Fibroblast of skin of back (primary cell): ENCODE measurements around the gene NCAM2.

Experiments
- DNase-seq: peaks from one replicate; pipeline ENCODE4 v3.0.0-alpha.2; 2013

The NCAM2 gene

DNA sequence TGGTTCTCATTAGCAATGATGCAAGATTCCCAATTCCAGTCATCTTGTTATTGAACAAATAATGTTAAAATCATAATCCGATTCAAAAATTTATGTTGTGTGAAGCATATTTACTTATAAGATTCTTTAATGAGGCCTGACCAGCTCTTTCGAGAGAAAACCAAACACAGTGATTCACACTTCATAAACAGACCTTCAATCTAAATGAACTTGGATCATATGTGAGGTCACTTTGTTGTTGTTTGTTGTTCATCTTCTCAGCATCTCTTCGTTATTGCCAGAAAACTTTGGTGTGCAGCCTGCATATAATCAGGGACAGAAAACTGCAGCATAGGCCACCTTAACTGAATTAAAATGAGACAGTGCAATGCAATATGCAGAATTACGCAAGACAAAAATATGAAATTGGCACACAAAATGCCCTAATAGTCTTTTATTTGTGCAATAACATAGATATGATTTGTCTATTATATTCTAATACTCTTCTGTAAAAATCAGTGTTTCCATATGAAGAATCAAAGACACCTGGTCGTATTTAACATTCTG lies 30.1 kb downstream of the NCAM2 start:
- no peak for DNase-seq

DNA sequence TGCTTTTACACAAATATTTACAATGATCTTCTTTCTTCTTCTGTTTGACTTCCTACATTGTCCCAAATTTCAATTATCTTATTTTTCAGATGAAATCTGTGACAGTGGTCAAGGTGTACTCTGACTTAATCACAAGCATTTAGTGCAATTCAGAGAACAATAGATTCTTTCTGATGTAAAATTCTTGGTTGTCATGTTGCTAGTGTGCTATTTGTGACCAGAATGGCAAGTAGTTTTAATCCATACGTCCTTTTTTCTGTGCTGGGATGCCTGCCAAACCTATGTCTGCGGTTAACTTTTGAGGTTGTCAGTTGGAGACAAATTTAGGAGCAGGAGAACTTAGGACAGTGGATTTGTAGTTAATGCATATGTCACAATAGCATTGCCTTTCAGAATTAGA lies 31.0 kb downstream of the NCAM2 start:
- peak; percentile 38 for DNase-seq

DNA sequence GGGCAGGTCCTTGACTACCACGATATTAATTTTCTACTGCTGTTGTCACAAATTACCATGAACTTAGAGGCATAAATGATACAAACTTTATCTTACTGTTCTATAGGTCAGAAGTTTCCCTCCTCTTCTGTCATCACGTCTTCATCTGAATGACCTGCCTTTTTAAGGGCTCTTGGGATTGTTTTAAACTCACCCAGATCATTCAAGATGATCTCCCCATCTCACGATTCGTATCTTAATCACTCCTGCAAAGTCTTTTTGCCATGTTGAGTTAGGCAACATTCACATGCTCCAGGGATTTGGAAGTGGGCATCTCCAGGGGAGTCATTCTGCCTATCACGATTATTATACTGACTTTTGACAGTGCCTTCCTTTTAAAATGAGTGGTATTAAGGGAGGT lies 32.1 kb downstream of the NCAM2 start:
- no peak for DNase-seq

DNA sequence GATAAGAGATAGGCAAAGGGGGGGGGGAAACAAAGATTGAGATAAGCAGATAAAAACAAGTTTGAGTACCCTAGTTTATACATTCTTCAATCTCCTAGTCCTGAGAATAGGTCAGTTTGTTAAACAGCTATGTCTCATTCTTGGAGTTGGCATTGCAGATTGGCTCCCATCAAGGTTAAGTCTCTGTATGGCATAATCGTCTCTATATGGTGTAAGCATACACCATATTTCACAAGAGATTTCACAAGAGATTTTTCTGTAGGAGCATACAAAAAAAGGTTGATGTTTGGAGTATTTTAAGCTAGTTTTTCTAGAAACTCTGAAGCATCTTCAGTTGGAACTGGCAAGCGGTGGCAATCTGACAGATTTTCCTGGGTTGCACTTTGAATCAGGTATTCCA lies 35.8 kb downstream of the NCAM2 start:
- no peak for DNase-seq

DNA sequence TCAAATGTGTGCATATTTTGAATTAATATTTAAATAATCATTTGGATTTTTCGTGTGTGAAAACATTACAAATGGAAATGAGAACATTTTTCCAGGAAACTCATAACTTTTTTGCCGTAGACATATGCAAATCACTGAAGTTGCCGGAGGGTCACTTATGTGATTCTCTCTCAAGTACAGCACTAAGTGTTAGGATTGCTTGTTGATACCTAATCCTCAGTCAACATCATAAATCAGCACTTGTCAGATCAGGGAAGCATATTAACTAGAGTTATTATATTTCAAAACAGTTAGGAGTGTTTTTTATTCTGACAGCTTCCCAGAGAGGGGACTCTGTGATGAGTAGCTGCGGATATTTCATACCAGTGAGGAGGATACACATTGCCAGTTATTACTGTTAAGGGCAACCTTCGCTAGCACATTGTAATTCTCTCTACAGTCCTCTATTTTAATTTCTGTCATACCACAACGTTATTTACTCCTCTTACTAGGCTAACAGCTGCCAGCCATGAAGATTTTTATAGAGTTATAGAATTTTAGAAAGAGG lies 41.5 kb downstream of the NCAM2 start:
- no peak for DNase-seq

DNA sequence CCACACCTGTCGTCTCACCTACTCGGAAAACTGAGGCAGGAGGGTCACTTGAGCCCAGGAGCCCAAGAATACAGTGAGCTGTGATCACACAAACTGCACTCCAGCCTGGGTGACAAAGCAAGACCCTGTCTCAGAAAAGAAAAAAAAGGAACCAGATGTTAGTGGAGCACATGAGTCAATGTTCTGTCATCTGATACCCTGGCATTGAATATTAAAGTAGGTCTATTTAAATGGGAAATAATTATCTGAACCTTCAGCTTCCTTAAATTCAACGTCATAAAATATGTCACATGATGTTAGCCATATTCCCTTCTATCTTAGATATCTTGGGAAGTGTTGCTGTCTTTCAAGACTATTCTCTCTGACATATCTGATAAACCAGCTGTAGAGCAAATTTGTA lies 47.3 kb downstream of the NCAM2 start:
- DNase-seq: peak; percentile 2

DNA sequence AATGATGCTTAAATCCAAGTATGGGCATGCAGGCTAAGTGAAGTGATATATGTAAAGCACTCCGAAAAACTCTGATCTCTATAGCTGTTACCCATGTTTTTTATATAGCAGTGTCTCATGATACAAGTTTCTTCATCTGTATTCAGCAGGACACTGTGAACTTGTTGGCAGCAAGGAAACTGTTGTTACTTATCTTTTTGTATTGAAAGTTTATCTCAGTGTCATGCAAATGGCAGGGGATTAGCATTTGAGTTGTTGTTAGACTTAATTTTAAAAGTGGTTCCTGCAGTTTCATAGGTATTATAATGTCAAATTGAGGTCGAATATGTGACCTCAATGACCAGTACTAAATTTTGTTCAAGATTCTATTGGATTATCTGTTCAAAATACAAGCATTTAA lies 47.9 kb downstream of the NCAM2 start:
- no peak for DNase-seq

DNA sequence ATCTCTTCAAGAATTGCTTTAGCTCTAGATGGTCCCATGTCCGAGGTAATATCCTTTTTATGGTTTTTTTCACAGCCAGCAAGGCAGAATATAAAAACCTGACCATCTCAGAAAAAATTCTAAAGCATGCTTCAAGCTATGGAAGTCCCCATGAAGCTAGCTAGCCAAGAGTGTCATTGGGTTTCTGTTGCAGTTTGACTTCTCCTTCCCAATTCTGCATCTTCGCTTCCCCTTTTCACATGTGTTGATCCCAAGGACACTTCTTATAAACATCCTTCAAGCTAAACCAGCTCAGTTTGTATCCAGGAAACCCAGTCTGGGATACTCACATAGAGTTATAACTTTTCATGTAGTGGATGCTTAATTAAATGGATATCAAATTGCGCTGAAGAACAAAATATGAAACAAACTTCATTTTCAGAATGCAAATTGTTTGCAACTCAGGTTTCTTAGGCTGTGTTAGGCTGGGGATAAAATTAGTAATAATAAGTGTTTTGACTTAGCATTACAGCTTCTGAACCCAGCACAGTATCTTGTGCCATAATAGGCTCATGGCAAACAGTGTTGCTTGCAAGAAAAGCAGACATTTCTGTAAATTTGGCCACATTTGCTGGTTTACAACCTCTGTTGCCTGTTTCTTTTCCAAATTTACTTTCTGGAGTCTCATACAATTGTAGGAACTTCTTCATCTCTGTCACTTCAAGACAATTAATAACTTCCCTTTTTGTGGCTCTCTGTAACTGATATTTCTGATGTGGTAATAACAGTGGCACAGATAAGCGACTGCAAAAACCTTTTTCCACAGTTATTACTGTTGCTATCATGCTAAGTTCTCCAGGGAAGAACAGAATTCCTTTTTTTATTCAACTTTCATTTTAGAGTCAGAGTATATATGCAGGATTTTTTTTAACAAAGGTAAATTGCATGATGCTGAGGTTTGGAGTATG lies 53.2 kb downstream of the NCAM2 start:
- DNase-seq: no peak

DNA sequence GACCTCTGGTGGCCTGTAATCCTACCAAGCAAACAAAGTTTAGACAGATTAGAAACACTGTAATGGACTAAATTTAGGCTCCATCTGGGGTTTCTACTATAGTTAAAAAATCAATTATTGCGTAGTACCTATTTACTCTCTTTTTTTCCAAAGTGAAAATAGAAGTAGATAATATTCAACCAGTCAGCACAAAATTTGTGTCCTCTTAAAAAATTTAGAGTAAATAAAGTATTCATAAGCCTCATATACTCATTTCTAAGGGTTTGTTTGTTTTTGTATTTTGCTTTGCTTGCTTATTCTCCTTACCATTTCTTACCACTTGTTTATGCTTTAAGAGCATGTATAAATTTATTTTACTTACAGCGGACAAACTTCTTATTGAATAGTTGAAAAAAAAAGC lies 54.5 kb downstream of the NCAM2 start:
- no peak for DNase-seq

DNA sequence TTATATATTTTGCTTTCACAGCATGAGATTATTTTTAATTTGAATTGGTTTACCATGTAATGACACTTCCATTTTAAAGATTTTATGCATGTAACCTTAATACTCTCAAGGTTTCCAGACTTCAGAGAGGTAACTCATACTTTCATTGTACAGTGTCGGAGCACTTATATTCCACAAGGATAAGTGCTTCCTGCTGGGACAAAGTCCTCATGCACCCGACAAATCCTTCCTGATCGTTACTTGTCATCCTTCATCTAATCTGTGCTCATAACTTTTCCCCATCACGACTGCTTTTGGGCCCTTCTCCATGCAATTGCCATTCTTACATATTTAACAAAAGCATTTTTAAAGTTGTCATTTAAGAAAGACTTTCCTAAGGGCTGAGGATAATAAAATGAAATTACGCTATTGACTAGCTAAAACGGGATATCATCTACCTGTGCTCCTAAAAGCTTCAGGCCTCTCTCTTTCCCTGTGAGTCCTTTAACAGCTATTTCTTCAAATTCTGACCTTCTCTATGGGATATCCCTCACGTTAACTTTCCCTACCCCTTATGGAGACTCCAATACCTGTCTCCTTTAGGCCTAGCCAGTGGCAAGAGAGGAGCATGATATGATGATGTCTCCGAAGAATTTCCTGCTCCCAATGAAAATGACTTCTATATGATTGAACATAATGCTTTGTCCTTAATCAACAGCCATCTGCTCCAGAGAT lies 59.3 kb downstream of the NCAM2 start:
- DNase-seq: no peak

DNA sequence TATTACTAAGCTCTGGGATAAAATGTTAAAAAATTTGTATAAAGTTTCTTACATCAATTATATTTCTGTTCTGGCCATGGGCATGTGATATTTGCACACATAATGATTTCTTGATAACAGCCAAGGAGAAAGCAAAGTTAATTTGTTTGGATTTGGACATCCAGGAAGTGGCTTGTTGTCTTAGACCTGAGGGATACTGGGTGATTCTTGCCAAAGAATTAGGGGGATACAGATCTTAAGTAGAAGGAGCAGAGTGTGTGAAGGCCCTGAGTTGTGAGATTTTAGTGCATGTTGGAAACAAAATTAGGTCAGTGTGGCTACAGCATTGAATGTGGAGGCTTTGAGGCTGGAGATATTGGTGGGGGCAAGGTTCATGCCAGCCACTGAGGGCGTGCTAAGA lies 65.6 kb downstream of the NCAM2 start:
- DNase-seq: no peak

DNA sequence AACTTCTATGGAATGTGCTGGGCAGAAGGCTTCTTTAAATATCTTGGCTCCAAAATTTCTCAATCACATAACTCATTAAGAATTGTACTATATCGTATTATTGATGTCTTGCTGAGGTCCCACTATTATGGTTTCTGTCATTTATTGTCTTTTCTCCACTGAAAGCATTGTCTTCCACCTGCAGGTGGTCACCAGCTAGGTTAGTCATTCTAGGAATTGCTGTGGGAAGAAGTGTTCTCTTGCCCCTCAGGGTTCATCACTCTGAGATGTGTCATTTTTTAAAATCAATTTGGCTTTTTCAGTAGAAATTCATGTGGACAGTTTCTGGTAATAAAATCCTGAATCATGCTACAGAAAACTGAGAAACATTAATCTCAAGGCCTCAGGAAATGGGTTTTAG lies 66.1 kb downstream of the NCAM2 start:
- no peak for DNase-seq

DNA sequence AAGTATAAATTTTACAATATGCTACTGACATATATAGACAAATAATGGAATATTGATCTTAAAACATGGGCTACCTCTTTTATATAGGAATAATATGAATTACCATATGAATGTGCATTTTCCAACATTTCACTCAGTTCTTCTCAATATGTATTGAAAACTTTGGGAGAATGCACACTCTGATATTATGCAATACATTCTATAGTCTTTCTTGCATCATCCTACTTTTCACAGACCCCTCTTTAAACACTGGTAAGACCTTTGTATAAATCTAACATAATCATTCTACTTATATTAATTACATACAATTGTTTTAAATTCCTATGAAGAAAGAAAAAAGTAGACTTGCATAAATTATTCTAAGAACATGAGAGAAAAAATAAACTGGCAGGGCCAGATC lies 69.2 kb downstream of the NCAM2 start:
- no peak for DNase-seq

DNA sequence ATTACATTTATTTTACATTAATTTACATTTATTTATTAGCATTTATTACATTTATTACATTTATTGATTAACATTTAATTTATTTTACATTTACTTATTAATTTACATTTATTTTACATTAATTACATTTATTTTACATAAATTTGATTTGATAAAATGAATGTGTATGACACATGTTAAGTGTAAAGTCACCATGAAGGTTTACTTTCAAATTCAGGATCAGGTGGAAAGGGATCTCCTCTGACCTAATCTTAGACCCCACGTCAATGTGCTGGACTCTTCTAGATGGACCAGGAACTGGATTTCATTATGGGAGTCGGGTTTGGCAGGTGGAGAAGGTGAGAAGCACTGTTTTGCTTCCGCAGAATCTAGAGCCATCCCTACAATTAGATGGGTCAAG lies 76.1 kb downstream of the NCAM2 start:
- no peak for DNase-seq

DNA sequence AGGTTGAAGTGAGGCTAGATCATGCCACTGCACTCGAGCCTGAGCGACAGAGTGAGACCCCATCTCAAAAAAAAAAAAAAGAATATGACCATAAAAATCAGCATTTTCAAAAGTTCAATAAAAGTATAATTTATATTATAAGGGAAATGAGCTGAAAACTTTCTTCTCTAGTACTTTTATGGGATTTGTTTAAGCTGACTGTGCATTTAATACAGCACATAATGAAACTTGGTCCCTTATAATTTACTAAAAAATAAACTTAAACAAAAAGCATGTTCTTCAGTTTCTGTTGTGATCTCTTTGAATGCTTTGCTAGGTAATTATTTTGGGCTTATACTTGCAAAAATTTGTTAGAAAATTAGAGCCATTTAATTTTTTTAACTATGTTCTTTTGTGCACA lies 77.8 kb downstream of the NCAM2 start:
- no peak for DNase-seq

DNA sequence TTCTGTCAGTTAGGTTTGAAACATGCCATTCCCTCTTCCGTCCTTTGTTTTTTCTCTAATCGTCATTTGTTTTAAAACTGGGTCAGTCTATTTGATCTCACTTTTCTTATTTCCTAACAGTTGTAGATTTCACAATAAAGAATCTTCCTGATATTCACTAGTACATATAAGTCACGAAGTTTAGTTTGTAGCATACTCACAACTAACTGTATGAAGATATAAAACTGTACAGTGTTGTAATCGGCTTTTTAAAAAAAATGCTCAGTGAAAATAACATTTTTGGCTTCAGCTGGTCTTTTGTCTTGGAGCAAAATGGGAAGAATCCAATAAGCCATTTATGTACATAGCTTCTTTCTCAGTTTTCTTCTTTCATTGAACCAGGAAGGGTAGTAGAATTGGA lies 78.3 kb downstream of the NCAM2 start:
- no peak for DNase-seq

DNA sequence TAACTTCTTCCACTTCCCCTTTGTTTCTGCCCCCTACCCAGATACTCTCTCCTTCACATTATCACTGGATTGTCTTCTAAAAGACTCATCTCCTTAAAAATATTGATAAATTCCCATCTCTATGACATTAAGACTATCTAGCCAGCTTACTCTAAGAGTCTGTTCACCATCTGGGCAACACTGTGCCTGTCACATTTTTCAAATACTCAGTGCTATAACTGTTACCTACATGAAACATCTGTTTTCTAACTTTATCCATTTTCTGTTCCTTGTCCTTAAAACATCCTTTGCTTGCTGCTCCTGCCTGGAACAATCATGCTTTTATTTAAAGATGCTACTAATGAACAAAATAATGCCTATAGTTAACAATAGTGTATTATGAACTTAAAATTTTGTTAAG lies 81.4 kb downstream of the NCAM2 start:
- no peak for DNase-seq

DNA sequence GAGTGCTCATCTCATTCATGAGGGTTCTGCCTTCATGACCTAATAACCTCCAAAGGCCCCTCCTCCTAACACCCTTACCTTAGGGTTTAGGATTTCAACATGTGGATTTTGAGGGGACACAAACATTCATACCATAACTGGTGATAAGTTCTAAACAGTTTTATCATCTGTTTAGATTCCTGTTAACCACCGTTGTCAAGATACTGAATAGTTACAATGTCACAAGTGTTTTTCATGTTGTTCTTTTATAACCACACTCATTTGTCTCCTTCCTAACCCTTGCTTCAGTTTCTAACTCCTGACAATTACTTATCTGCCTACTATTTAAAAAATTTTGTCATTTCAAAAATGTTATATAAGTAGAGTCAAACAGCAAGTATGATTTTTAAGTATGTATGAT lies 86.0 kb downstream of the NCAM2 start:
- DNase-seq: peak; percentile 58

DNA sequence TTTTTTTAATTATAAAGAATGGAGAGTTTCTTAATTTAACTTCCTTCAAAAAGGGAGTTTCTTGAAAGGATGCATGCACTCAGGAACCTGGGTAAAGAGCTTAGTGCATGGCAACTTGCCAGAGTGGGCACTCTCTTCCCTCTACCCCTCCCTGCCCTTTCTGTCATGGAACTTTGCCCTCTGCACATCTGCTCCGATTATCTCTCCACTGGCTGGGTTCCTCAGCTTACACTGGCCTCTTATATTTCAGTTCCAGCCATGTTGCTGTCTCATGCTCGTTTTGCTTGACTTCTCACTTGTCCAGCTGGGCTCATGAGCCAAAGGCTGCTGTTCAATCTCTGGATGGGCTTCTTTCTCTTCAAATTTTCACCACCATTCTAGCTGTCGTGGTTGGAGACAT lies 87.0 kb downstream of the NCAM2 start:
- no peak for DNase-seq

DNA sequence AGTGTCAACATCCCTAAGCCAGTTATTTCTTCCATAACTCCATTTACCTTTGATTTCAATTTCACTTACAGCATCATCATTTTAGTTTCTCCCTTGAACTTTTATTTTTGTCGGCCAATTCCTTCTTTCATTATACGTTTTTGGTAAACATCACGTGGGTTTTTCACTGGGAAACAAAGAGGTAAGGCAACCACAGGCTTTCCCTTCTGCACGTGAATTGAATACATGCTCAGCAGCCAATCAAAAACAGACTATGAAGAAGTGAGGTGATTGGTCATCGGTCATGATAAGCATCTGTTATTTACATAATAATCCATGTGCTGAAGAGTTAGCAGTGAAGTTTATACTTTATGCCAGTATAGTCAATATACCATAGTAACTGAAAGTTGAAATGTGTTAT lies 98.7 kb downstream of the NCAM2 start:
- no peak for DNase-seq

DNA sequence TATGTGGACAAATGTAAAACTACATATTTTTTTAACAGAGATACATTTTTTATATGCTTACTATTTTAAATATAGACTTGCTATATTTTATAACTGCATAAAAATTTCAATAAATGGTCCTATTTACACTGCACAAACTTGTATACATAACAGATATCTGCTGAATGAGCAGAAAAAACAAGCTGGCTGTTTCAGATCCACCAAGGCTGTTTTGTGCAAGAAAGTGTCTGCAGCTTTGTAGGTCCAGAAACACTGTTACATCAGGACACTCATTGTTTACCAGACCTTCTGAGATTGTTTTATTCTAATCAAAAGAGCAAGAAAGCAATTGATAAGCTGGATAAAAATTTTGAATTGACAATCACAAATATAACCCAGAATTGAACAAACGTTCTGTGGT lies 99.3 kb downstream of the NCAM2 start:
- DNase-seq: no peak

DNA sequence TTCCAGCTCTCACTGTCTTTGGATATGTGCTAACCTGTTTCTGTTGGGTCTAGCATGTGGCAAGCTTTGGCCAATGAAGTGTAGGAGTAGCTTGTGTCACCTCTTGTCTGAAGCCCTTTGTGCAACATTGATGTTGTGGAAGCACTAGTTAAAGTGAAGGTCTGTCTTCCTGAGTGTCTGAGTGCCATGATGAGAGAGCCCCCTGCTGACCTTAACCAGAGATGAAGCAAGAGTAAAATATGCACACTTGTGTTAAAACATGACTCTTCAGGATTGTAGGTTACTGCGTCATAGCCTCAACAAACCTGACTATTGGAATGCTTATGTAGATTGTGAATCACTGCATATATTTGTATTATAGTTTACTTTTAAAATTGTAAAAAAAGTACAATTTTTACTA lies 103.7 kb downstream of the NCAM2 start:
- peak; percentile 53 for DNase-seq

DNA sequence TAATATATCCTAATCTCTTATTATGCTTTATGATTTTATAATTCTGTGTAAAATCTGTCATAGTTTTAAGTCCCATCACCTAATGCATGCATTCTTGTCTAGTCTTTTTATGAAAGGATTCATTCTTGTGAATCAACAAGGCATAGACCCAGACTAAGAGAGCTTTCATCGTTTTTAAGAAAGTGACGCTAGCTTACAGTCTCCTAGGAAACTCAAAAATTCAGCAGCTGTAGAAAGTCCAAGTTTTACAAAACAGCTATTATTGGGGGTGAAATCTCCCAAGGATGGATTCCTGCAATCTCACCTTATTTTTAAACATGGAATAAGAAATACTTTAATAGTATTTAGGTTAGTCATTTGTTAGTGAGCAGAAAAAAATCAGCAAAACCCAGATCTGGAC lies 104.7 kb downstream of the NCAM2 start:
- DNase-seq: no peak

DNA sequence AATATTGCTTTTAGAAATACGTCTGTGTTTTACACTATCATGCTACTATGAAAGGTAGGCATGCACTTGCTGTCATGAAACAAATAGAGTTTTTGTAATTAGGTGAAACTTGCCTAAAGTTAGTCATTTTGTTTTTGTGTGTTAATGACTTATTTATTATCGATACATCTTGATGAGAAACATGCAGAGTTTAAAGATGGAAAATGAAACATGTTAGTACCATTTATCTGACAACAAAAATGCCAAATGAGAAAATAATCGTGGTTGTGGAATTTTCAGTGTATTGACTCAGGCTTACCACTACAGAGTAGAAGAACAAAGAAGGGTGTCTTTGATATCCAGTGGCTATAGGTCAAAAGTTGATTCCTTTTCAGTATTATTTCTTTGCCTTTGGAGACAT lies 105.5 kb downstream of the NCAM2 start:
- DNase-seq: no peak
